HK-2 (cell line): Measurements from ENCODE around the gene PKNOX1.
"Not testable (repeated sequence)": the region's sequence is repeated elsewhere in the genome, so short reads cannot be mapped to it uniquely, and the experiment has no call there.

Experiments
- DNase-seq: peaks from one replicate; pipeline ENCODE4 v3.0.0-alpha.2; 2018; ENCODE audit not compliant: unreplicated experiment

PKNOX1 gene

DNA sequence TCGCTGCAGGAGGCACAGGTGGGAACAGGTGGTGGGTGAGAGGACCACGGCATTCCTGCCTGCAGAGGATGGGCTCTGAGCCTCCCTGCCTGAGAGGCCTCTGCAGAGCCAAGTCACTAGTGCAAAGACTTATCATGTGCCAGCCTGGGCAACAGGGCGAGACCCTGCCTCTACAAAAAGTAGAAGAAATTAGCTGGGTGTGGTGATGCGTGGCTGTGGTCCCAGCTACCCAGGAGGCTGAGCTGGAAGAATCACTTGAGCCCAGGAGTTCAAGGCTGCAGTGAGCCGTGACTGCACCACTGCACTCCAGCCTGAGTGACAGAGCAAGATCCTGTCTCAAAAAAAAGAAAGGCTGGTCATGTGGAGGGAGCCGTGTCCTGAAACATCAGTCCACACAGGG, 46.4 kb downstream of the PKNOX1 start:
- DNase-seq, result no peak

DNA sequence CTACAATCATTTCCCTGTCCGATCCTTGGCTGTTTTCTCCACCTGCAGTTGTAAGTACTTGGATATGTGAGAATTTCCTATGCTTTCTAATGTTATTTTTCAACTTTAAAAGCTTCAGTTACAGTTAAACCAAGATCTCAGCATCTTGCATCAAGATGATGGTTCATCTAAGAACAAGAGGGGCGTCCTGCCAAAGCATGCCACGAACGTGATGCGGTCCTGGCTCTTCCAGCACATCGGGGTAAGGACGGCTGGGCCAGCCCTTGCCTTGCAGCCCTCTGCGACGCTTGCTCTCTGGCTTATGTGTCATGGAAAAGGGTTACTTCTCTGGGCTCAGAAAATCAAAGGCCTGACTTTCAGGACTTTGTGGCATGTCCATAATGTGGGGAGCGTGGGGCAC, 46.8 kb downstream of the PKNOX1 start:
- DNase-seq, result no peak

DNA sequence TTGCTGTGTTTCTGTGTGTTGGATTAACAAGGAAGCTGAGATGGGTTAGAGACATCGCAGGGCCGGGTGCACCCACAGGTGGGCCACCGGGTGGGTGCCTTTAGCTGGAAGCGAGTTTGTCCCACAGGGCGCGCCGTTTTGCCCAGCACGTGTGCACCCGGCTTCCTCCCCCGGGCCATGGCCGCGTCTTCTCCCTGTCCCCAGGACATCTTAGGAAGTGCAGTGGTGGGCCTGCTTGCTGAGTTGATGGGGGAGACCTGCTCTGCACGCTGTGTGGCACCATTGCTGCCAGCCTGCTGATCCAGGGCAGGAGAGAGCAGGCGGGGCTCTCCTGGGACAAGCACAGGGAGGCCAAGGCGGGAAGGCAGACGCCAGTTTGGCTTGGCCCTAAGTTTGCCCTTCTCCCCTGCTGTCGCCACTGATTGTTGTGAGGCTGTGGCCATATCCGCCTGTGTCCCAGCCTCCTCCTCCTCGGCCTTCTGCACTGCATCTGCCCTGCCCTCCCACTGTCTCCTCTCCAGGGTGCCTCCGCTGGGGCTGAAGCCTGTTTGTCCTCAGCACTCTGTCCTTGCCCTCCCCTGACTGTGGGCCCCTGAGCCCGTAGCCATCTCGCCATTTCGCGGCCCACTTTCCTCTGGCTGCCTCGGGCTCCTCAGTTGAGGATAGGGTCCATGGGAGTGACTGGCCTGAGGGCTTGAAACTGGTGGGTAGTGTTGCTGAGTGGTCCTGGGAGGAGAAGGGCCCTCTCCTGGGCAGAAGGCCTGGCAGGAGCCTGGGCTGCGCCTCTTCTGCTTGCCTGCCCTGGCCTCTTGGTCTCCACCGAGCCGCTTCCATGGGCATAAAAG, 47.6 kb downstream of the PKNOX1 start:
- DNase-seq, result no peak

- no peak for DNase-seq
These were observed 48.8 kb downstream of the PKNOX1 start for GRCh38 chr21:43023175-43023574.

DNA sequence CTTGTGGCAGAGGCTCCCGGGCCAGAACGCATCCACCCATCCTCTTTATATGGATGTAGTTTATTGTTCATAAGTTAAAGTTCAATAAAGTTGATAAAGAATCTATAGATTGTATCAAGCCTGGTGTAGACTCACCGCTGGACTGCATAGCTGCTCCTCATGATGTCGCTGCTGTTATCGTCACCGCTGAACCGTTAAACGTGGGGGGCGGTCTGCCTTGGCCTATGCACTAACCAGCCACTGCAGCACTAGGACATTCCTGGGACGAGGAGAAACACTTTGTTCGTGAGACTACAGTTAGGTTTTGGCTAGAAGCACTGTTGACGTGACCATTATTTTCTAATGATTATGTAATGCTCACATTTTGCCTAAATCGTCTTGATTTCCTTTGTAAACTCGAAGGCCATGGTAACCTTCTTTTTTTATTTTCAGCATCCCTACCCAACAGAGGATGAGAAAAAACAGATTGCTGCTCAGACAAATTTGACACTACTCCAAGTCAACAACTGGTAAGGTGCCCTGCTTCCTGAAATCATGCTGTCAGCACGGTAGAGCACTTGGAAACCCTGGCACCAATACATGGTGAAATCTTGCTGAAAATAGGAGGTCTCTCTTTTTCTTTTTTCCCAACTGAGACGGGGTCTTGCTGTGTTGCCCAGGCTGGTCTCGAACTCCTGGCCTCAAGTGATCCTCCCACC, 50.2 kb downstream of the PKNOX1 start:
- DNase-seq, result no peak

DNA sequence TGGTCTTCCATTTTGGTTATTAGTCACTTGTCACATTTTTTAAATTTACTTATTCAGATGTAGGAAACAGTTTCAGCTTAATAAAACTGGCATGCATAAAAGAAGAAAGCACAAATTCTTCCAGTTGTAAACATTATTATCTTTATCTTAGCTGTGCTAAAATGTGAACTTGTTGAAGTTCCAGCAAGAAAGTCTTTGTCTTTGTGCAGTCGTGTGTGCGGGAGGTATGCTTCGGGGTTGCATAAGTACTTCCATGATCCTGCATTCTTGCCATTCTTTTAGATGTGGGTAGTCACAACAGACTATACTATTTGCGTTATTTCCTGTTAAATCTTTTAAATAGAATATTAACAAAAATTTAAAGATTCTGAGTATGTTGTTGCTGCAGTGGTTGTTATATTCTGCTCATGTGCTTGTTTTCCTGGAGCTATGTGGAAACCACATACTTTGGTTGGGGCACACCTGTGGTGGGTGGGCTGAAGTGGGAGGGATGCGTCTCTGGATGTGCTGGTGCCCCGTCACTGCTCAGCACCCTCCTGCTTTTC, 51.3 kb downstream of the PKNOX1 start:
- DNase-seq, result no peak

GRCh38 chr21:43027846-43028731, 53.7 kb downstream of the PKNOX1 start:
- DNase-seq, result no peak

- DNase-seq, result no peak
These were observed 55.4 kb downstream of the PKNOX1 start for GRCh38 chr21:43029785-43030184.

GRCh38 chr21:43031121-43031619, 56.8 kb downstream of the PKNOX1 start:
- no peak for DNase-seq

DNA sequence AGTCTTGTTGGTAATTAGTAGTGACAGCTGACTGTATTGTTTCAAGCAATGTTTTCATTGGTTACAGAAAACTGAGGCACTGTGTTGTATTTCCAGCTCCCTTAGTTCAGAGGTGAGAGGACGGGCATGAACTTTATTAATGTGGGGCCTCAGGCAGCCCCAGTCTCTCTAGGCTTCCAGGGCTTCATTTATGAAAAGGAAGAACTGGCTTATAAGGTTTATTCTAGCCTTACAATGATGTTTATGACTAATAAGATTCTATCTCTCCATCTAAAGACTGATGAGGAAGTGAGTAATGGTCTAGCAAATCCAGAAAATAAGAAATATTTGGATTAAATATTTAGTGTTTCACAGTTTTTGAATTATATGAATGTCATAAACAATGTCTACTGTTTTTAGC, 59.7 kb downstream of the PKNOX1 start:
- DNase-seq, result no peak

GRCh38 chr21:43034826-43035225, 60.5 kb downstream of the PKNOX1 start:
- DNase-seq, result no peak

DNA sequence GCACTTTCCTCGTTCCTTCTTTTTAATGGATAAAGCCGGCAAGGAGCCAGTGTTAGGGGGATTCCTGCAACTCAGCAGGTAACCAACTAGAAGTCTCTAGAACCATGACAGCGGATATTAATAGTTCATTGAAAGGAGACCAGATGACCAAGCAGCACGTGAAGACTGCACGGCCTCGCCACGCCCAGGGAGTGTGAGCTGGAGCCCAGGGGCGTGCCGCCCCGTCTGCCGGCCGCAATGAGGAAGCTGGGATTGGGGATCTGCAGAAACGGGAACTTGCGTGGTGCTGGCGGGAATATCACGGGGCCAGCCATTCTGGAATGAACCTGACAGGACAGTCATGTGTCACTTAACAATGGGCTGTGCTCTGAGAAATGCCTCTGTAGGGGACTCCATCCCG, 62.5 kb downstream of the PKNOX1 start:
- not testable (repeated sequence) for DNase-seq

DNA sequence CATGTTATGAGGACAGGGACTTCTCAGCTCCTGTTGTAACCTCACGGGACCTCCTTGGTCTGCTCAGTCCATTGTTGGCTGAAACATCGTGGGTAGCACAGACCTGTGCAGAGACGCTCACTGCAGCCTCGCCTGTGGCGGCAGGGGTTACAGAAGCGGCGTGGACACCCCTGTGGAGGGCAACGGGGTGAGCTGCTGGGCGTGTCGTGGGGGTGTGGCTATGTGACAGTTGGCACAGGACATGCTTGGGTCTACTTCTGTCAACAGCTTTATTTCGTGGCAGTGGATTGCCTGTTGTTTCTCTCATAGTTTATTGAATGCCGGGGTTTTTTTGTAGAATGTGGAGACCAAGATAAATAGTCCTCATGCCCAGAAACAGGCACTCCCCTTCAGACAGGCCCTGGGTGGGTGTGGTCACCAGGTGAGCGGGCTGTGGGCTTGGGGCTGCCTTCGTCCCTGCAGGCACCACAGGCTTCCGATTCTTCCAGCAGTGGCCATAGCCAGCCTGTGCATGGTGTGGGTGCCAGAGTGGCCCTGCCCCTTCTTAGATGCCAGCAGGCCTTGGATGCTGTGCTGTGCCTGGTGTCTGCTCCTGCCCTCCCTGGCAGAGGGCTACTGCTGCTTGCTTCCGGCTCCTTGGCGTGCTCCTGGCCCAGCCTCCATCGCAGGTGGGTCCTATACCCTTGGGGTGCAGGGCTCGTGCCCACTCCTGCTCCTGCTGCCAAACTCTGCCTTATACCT, 63.7 kb downstream of the PKNOX1 start:
- DNase-seq, result not testable (repeated sequence)

DNA sequence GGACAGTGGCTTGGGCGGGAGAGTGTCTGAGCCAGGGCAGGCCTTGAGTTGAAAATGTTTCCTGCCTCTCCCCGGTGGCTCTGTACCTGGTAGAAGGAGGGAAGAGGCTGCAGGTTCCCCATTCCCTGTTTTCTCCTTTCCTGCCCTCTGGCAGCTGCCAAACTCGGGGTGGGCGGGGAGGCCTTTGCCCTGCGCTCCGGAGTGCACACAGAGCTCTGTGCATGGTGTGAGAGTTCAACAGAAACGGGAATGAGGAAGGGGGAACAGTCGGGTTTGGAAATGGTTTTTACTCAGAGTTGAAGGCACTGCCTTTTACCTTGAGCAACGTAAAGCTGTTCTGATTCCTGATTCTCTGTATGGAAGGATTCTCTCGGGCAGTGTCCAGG, 64.3 kb downstream of the PKNOX1 start:
- not testable (repeated sequence) for DNase-seq

DNA sequence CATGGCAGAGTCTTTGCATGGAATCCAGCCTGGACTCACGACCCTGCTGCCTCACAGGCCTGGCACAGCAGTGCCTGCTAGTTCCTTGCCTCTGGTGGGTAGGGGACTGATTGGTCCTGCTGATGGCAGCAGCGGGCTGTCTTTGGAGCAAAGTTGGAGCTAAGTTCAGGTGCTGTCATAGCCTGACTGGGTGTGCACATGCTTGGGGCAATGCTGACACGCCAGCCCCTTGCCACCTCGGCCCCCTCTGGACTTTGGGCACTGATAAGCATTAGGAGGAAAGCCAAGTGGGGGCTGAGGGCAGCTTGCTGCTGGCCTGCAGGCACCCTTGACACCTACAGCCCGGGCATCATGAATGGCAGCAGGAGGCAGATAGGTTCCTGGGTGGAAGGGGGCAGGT, 67.8 kb downstream of the PKNOX1 start:
- not testable (repeated sequence) for DNase-seq

DNA sequence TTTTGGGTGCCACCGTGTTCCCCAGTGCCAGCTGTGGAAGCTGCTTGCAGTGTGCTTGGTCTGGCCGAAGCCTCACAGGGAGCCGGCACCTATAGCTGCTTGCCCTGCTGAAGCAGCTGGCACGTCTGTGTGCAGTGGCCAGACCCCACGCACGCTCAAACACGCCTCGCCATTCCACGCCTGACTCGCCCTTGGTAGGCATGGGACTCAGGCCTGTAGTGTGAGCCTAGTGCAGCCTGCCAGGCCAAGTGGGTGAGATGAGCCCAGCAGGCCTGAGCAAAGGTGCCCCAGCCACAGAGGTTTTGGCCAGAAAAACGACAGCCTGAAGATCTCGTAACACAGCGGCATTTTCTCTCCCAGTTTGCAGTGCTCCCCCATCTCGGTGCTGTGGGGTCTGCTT, 68.9 kb downstream of the PKNOX1 start:
- DNase-seq, result not testable (repeated sequence)

DNA sequence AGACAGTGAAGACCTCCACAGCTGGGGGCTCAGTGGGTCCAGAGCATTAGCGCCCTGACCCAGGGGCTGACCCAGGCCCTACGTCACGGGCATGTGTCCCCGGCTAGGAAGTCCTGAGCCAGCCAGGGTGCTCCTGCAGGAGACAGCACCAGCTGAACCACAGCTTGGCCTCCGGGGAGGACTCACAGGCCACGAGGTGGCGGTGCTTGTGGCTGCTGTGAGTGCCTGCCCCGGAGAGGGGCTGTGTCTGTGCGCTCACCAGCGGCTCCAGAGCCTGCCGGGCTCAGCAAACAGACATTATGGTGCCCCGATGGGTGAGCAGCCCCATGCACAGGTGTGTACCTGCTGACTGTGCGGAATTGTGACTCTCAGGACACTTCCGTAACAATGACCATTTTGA, 70.2 kb downstream of the PKNOX1 start:
- DNase-seq, result not testable (repeated sequence)

- not testable (repeated sequence) for DNase-seq
These were observed 71.0 kb downstream of the PKNOX1 start for GRCh38 chr21:43045165-43045875.

- DNase-seq, result not testable (repeated sequence)
These were observed 71.8 kb downstream of the PKNOX1 start for GRCh38 chr21:43045876-43046821.
